Smooth muscle cell (in vitro differentiated cells): ENCODE data around the gene FLG2. TPM values are rescaled to one million over a fixed set of nuclear protein-coding genes. Genes with fewer than 3 reads are reported as not detected.

Source experiments
- DNase-seq: peaks from one replicate; lab custom pipeline; 2025; ENCODE audit not compliant: unreplicated experiment; lab: John Stamatoyannopoulos, UW
- H2AFZ ChIP-seq: fragments of 200-600 bp; sonication (generic); 2 replicates; pipeline ENCODE4 v1.6.0; 2016; ENCODE audit warnings: antibody characterized with exemption, low read depth, mild to moderate bottlenecking
- H3F3A ChIP-seq: fragments of 200-600 bp; sonication (generic); 2 replicates; pipeline ENCODE4 v1.6.0; 2017; ENCODE audit warnings: antibody characterized with exemption, low read depth
- H3K27ac ChIP-seq: fragments of 200-600 bp; sonication (generic); 2 replicates; pipeline ENCODE4 v1.5.1; 2016; ENCODE audit warnings: low read depth, mild to moderate bottlenecking
- H3K27me3 ChIP-seq: fragments of 200-600 bp; sonication (generic); 2 replicates; pipeline ENCODE4 v1.6.1; 2016; ENCODE audit warnings: low read depth, mild to moderate bottlenecking
- H3K36me3 ChIP-seq: fragments of 200-600 bp; sonication (generic); 2 replicates; pipeline ENCODE4 v1.5.1; 2016; ENCODE audit warnings: low read depth
- H3K4me1 ChIP-seq: fragments of 200-600 bp; sonication (generic); 2 replicates; pipeline ENCODE4 v1.5.1; 2016; ENCODE audit warnings: low read depth
- H3K4me2 ChIP-seq: fragments of 200-600 bp; sonication (generic); 2 replicates; pipeline ENCODE4 v1.6.0; 2016; ENCODE audit warnings: mild to moderate bottlenecking
- H3K4me3 ChIP-seq: fragments of 200-600 bp; sonication (generic); 2 replicates; pipeline ENCODE4 v1.5.1; 2016; ENCODE audit warnings: mild to moderate bottlenecking
- H3K79me2 ChIP-seq: fragments of 200-600 bp; sonication (generic); 2 replicates; pipeline ENCODE4 v1.6.0; 2016; ENCODE audit warnings: low read depth, mild to moderate bottlenecking
- H3K9ac ChIP-seq: fragments of 200-600 bp; sonication (generic); 2 replicates; pipeline ENCODE4 v1.6.0; 2016; ENCODE audit warnings: low read depth
- H3K9me3 ChIP-seq: fragments of 200-600 bp; sonication (generic); replicated peaks from 2 replicates; pipeline ENCODE4 v1.5.1; 2016; ENCODE audit warnings: low read depth
- H4K20me1 ChIP-seq: fragments of 200-600 bp; sonication (generic); 2 replicates; pipeline ENCODE4 v1.6.0; 2016; ENCODE audit warnings: low read depth
- CTCF ChIP-seq: fragments of 200-600 bp; sonication (generic); IDR thresholded peaks from 2 replicates; pipeline ENCODE4 v1.5.1; 2017; ENCODE audit warnings: borderline replicate concordance, mild to moderate bottlenecking, antibody characterized with exemption; ENCODE audit not compliant: insufficient read depth, poor library complexity, severe bottlenecking
- WGBS: methylation state at CpG from one replicate; pipeline ENCODE4 v1.1.7; 2016; ENCODE audit warnings: low lambda C conversion rate; 5-methylcytosine and 5-hydroxymethylcytosine counted together
- polyA plus RNA-seq: library from polyadenylated mRNA; unstranded; fragments of >200 nt; fragmentation: Nextera tagmentation; extraction: Ambion mirVana; gene quantifications from 2 replicates; pipeline ENCODE4 v1.2.1, GENCODE V29; 2016
- total RNA-seq: library from RNA; depleted of rRNA; stranded (reverse); fragments of >200 nt; gene quantifications from 2 replicates; pipeline ENCODE4 v1.2.3, GENCODE V29; 2014

The FLG2 gene
- total and polyA plus RNA-seq, 2 experiments from 2014 or later = not detected

- no peaks in the 10 kb centered on the region for H3K36me3 ChIP-seq
- peak; percentile 10 for TF ChIP-seq CTCF
Observed at GRCh38 chr1:152347116-152347728, 12.6 kb downstream of the FLG2 start.

GRCh38 chr1:152344438-152344837, 15.4 kb downstream of the FLG2 start:
- no peaks in the 10 kb centered on the region for H3K79me2 ChIP-seq
- DNase-seq = no peak
- no peaks in the 10 kb centered on the region for H3K36me3 ChIP-seq
- no peaks in the 10 kb centered on the region for H3F3A ChIP-seq
- H3K27me3 ChIP-seq = no peaks in the 10 kb centered on the region
- no peak overlapping the region for H2AFZ ChIP-seq
- H3K9ac ChIP-seq = no peak overlapping the region
- H3K4me3 ChIP-seq = no peak overlapping the region
- H3K4me2 ChIP-seq = no peak overlapping the region
- H3K4me1 ChIP-seq = no peaks in the 10 kb centered on the region
- H3K27ac ChIP-seq = no peak overlapping the region
- H3K9me3 ChIP-seq = peaks cover 4% of the 10 kb centered on the region
- no peak for TF ChIP-seq CTCF
- H4K20me1 ChIP-seq = no peaks in the 10 kb centered on the region

More at GRCh38 chr1:152347116-152347728, 12.6 kb downstream of the FLG2 start:
- H3K79me2 ChIP-seq = no peaks in the 10 kb centered on the region
- H3K27me3 ChIP-seq = no peaks in the 10 kb centered on the region
- no peak overlapping the region for H3K4me3 ChIP-seq
- H3K9ac ChIP-seq = no peak overlapping the region
- no peak overlapping the region for H3K27ac ChIP-seq
- H3K9me3 ChIP-seq = peaks cover 4% of the 10 kb centered on the region
- H3F3A ChIP-seq = no peaks in the 10 kb centered on the region
- no peak for DNase-seq
- 23% methylated on average over 8 of the region's 8 CpGs for WGBS
- H4K20me1 ChIP-seq = no peaks in the 10 kb centered on the region
- H3K4me2 ChIP-seq = no peak overlapping the region
- no peak overlapping the region for H2AFZ ChIP-seq
- H3K4me1 ChIP-seq = no peaks in the 10 kb centered on the region

- H3K9ac ChIP-seq = no peak overlapping the region
- no peaks in the 10 kb centered on the region for H3K4me1 ChIP-seq
- no peak for DNase-seq
- H3K4me2 ChIP-seq = no peak overlapping the region
- H3K27ac ChIP-seq = no peak overlapping the region
- no peaks in the 10 kb centered on the region for H4K20me1 ChIP-seq
- TF ChIP-seq CTCF = no peak
- WGBS = 77% methylated on average over 3 of the region's 3 CpGs
- H3F3A ChIP-seq = no peaks in the 10 kb centered on the region
- H3K79me2 ChIP-seq = no peaks in the 10 kb centered on the region
- peaks cover 4% of the 10 kb centered on the region for H3K9me3 ChIP-seq
- no peaks in the 10 kb centered on the region for H3K27me3 ChIP-seq
- no peak overlapping the region for H3K4me3 ChIP-seq
- H3K36me3 ChIP-seq = no peaks in the 10 kb centered on the region
- H2AFZ ChIP-seq = no peak overlapping the region
Observed at GRCh38 chr1:152343006-152343405, 16.8 kb downstream of the FLG2 start.

- Histone ChIP-seq H3K4me2 (no peak overlapping the region), H3K4me1 (no peaks in the 10 kb centered on the region), H3F3A (no peaks in the 10 kb centered on the region), H3K27ac (no peak overlapping the region), H3K79me2 (no peaks in the 10 kb centered on the region), H3K4me3 (no peak overlapping the region), H3K36me3 (no peaks in the 10 kb centered on the region), H4K20me1 (no peaks in the 10 kb centered on the region), H2AFZ (no peak overlapping the region), H3K27me3 (no peaks in the 10 kb centered on the region), H3K9ac (no peak overlapping the region), H3K9me3 (no peaks in the 10 kb centered on the region)
- 59% methylated on average over 7 of the region's 7 CpGs for WGBS
- TF ChIP-seq CTCF = no peak
- DNase-seq = no peak
Observed at GRCh38 chr1:152335399-152335798, 24.4 kb downstream of the FLG2 start.
